Upper lobe of left lung (tissue), 4 donors: ENCODE data around the gene PKNOX2.

Source experiments
- EP300 ChIP-seq, 4 donors: sonication (generic); formaldehyde crosslinking; IDR thresholded peaks; one replicate each; pipeline ENCODE4 v1.5.1; 2017; ENCODE audit warnings: antibody characterized with exemption in 4 of 4, control low read depth in 2 of 4
- POLR2A ChIP-seq, 4 donors: fragments of 450-650 bp; IDR thresholded peaks; one replicate each; pipeline ENCODE4 v1.5.1; 2016 to 2017; ENCODE audit warnings: antibody characterized with exemption in 4 of 4, mild to moderate bottlenecking in 2 of 4
- POLR2AphosphoS5 ChIP-seq, 2 donors: sonication (generic); formaldehyde crosslinking; IDR thresholded peaks; one replicate each; pipeline ENCODE4 v1.5.1; 2017; ENCODE audit warnings: antibody characterized with exemption in 2 of 2
- TF ChIP-seq, protein P1 (sequence below), 6 experiments: fragments of 450-650 bp in 4 of 6; fragments of 200-600 bp in 2 of 6; sonication (generic) in 2 of 6; IDR thresholded peaks; one replicate each; pipeline ENCODE4 v1.5.1; 2016 to 2019; ENCODE audit warnings: antibody characterized with exemption in 6 of 6

GRCh38 chr11:125428486-125429173 lies 264.1 kb downstream of the PKNOX2 start:
- TF ChIP-seq, protein P1, sequence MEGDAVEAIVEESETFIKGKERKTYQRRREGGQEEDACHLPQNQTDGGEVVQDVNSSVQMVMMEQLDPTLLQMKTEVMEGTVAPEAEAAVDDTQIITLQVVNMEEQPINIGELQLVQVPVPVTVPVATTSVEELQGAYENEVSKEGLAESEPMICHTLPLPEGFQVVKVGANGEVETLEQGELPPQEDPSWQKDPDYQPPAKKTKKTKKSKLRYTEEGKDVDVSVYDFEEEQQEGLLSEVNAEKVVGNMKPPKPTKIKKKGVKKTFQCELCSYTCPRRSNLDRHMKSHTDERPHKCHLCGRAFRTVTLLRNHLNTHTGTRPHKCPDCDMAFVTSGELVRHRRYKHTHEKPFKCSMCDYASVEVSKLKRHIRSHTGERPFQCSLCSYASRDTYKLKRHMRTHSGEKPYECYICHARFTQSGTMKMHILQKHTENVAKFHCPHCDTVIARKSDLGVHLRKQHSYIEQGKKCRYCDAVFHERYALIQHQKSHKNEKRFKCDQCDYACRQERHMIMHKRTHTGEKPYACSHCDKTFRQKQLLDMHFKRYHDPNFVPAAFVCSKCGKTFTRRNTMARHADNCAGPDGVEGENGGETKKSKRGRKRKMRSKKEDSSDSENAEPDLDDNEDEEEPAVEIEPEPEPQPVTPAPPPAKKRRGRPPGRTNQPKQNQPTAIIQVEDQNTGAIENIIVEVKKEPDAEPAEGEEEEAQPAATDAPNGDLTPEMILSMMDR (IDR thresholded peaks at IDR 0.05): no peak
- no peak for TF ChIP-seq POLR2AphosphoS5 (IDR thresholded peaks at IDR 0.05)
- no peak for TF ChIP-seq EP300 (IDR thresholded peaks at IDR 0.05)
- no peak for TF ChIP-seq POLR2A (IDR thresholded peaks at IDR 0.05)
